GM12872 (cell line): ENCODE measurements around the gene KRTAP4-5.

ENCODE experiments used
- CTCF ChIP-seq: IDR thresholded peaks from 3 replicates; pipeline ENCODE4 v1.5.1; 2011; ENCODE audit warnings: low read depth, mild to moderate bottlenecking, low read length, moderate library complexity; ENCODE audit not compliant: insufficient read depth

KRTAP4-5 gene

GRCh38 chr17:41178843-41179616, 29.4 kb upstream of the KRTAP4-5 start:
- TF ChIP-seq CTCF, result no peak

GRCh38 chr17:41178341-41178740, 28.7 kb upstream of the KRTAP4-5 start:
- no peak for TF ChIP-seq CTCF

- TF ChIP-seq CTCF, result no peak
These were observed 28.2 kb upstream of the KRTAP4-5 start, which contains the start of gene KRTAP4-2 for GRCh38 chr17:41177727-41178271. Gene KRTAP4-2 (minus strand): TSS chr17:41178221. CDS start chr17:41178164, 57 bp downstream.

GRCh38 chr17:41176744-41177387, 27.2 kb upstream of the KRTAP4-5 start:
- TF ChIP-seq CTCF, result no peak

GRCh38 chr17:41171886-41172285, 22.3 kb upstream of the KRTAP4-5 start:
- TF ChIP-seq CTCF, result no peak

- TF ChIP-seq CTCF, result no peak
These were observed 18.5 kb upstream of the KRTAP4-5 start, which contains the start of gene KRTAP4-3 for GRCh38 chr17:41168121-41168520. Gene KRTAP4-3 (minus strand): TSS chr17:41168221. CDS start chr17:41168172, 49 bp downstream.

GRCh38 chr17:41167561-41167960, 17.9 kb upstream of the KRTAP4-5 start:
- no peak for TF ChIP-seq CTCF
